ENCODE measurements around the gene KIF26B. TPM values are rescaled to one million over a fixed set of nuclear protein-coding genes. Genes with fewer than 3 reads are reported as not detected.

The KIF26B gene
- polyA plus RNA-seq, 1 donor (not counting 4 experiments of a cell fraction or from before 2014, with no cell fraction given) = 0.58 TPM

DNA sequence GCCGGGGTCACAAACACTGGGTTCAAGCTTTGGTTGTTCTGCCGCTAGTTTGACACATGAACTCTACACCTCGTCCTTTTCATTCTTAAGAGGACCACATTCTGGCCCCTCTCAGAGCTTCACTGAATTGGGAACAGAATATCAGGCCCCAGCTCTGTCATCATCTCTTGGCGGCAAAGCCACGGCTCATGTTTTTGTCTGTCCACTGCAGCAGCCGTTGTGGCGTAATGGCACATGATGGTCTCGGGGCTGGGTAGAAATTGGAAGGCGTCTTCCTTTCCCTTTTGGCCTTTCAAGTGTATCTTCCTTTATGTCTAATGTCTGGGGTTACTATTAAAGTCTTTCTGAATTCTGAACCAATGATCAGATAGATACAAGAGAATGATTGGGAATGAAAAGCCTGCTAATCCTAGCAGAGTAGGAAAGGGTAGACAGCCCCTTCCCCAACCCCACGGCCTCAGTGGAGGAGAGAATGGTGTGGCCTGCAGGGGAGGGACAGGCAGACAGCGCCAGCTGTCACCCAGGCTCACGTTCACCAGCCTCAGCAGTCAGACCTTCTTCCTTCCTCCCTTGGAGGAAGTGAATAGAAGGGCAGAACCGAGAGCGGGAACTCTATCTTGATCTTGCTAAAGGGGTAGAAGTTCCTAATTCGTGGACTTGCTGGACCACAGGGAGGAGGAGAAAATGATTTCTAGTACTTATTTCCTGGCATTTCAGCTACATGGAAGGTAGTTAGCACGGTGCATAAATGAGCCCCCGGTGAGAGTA is 498.1 kb downstream of the KIF26B start:
- H3K9me3 ChIP-seq (ENCODE audit: control insufficient read depth, low read depth, low read length) = peaks cover 3% of the 10 kb centered on the region

DNA sequence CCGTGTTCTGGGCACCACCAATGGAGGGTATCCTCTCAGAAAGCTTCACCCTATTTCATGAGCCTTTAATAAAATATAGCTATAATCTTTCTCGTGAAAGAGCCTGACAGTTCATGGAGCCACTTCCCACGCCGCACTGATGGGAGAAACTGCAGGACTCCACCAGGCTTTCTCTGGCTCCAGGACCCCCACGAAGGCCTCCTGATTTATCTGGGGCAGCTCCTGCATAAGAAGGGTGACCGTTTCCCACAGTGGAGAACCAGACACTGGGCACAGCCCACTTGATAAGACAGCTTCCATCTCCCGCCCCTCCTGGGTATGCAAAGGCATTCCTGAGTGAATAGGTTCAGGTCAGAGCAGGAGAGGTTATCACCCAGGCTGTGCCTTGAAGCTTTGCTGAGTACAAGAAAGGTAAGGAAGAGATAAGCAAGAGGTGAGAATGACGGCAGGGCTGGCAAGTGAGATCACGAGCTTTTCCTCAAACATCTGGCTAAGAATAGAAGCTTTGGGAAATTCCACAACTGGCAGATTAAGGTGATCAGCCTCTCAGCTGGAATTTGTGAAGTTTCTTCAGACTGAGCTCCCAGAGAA is 499.8 kb downstream of the KIF26B start:
- no peaks in the 10 kb centered on the region for H3K27me3 ChIP-seq (ENCODE audit: control insufficient read depth, extremely low read depth, insufficient read depth, low read length)

More for the DNA sequence above, 498.1 kb downstream of the KIF26B start:
- H3K4me1 ChIP-seq (ENCODE audit: control insufficient read depth, extremely low read depth, insufficient read depth, low read length) = no peaks in the 10 kb centered on the region
- FAIRE-seq (no peak), DNase-seq (ENCODE audit: low read depth, low spot score) (no peak)
- dilution Hi-C loops (cut with MboI; ENCODE audit: extremely low pct_ligation_motif_present, low sequenced_read_pairs) = no loop called here
- no peak overlapping the region for H2AFZ ChIP-seq (ENCODE audit: control insufficient read depth, low read length)
- no peak overlapping the region for H3K27ac ChIP-seq (ENCODE audit: control insufficient read depth, insufficient read depth, low read length)
- no peaks in the 10 kb centered on the region for H3K36me3 ChIP-seq (ENCODE audit: control insufficient read depth in 2 of 2, extremely low read depth in 1 of 2, insufficient read depth in 2 of 2, low read length in 2 of 2)
- H3K4me3 ChIP-seq (ENCODE audit: control insufficient read depth in 2 of 3, extremely low read depth in 1 of 3, insufficient read depth in 2 of 3, low read depth in 1 of 3, low read length in 3 of 3) = no peak overlapping the region
- no peak overlapping the region for H3K9ac ChIP-seq (ENCODE audit: control insufficient read depth, extremely low read depth, insufficient read depth, low read length)
- no peaks in the 10 kb centered on the region for H4K20me1 ChIP-seq (ENCODE audit: control insufficient read depth, extremely low read depth, insufficient read depth, low read length)
- H3K27me3 ChIP-seq (ENCODE audit: control insufficient read depth, extremely low read depth, insufficient read depth, low read length) = no peaks in the 10 kb centered on the region
- no peak for TF ChIP-seq EZH2 (IDR thresholded peaks at IDR 0.05; ENCODE audit: low read length)
- TF ChIP-seq, protein P1, sequence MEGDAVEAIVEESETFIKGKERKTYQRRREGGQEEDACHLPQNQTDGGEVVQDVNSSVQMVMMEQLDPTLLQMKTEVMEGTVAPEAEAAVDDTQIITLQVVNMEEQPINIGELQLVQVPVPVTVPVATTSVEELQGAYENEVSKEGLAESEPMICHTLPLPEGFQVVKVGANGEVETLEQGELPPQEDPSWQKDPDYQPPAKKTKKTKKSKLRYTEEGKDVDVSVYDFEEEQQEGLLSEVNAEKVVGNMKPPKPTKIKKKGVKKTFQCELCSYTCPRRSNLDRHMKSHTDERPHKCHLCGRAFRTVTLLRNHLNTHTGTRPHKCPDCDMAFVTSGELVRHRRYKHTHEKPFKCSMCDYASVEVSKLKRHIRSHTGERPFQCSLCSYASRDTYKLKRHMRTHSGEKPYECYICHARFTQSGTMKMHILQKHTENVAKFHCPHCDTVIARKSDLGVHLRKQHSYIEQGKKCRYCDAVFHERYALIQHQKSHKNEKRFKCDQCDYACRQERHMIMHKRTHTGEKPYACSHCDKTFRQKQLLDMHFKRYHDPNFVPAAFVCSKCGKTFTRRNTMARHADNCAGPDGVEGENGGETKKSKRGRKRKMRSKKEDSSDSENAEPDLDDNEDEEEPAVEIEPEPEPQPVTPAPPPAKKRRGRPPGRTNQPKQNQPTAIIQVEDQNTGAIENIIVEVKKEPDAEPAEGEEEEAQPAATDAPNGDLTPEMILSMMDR (optimal IDR thresholded peaks at IDR 0.05 in 1 of 3, IDR thresholded peaks at IDR 0.05 in 1 of 3, conservative IDR thresholded peaks at IDR 0.05 in 1 of 3; ENCODE audit: extremely low read depth in 1 of 3, insufficient read depth in 2 of 3, low read length in 3 of 3) = no peak
- no peak overlapping the region for H3K4me2 ChIP-seq (ENCODE audit: control insufficient read depth, extremely low read depth, insufficient read depth, low read depth, low read length)
- H3K9me1 ChIP-seq (ENCODE audit: control insufficient read depth, extremely low read depth, insufficient read depth, low read length) = no peaks in the 10 kb centered on the region
- H3K79me2 ChIP-seq (ENCODE audit: control insufficient read depth, insufficient read depth, low read length) = no peaks in the 10 kb centered on the region

More for the DNA sequence above, 499.8 kb downstream of the KIF26B start:
- no peak overlapping the region for H3K4me3 ChIP-seq (ENCODE audit: control insufficient read depth in 2 of 3, extremely low read depth in 1 of 3, insufficient read depth in 2 of 3, low read depth in 1 of 3, low read length in 3 of 3)
- H3K36me3 ChIP-seq (ENCODE audit: control insufficient read depth in 2 of 2, extremely low read depth in 1 of 2, insufficient read depth in 2 of 2, low read length in 2 of 2) = no peaks in the 10 kb centered on the region
- no peaks in the 10 kb centered on the region for H3K4me1 ChIP-seq (ENCODE audit: control insufficient read depth, extremely low read depth, insufficient read depth, low read length)
- FAIRE-seq (no peak), DNase-seq (ENCODE audit: low read depth, low spot score) (no peak)
- H4K20me1 ChIP-seq (ENCODE audit: control insufficient read depth, extremely low read depth, insufficient read depth, low read length) = no peaks in the 10 kb centered on the region
- H3K27ac ChIP-seq (ENCODE audit: control insufficient read depth, insufficient read depth, low read length) = no peak overlapping the region
- peaks cover 3% of the 10 kb centered on the region for H3K9me3 ChIP-seq (ENCODE audit: control insufficient read depth, low read depth, low read length)
- H3K9me1 ChIP-seq (ENCODE audit: control insufficient read depth, extremely low read depth, insufficient read depth, low read length) = no peaks in the 10 kb centered on the region
- dilution Hi-C loops (cut with MboI; ENCODE audit: extremely low pct_ligation_motif_present, low sequenced_read_pairs) = no loop called here
- H2AFZ ChIP-seq (ENCODE audit: control insufficient read depth, low read length) = no peak overlapping the region
- no peaks in the 10 kb centered on the region for H3K79me2 ChIP-seq (ENCODE audit: control insufficient read depth, insufficient read depth, low read length)
- TF ChIP-seq, protein P1 (optimal IDR thresholded peaks at IDR 0.05 in 1 of 3, IDR thresholded peaks at IDR 0.05 in 1 of 3, conservative IDR thresholded peaks at IDR 0.05 in 1 of 3; ENCODE audit: extremely low read depth in 1 of 3, insufficient read depth in 2 of 3, low read length in 3 of 3) = no peak
- no peak for TF ChIP-seq EZH2 (IDR thresholded peaks at IDR 0.05; ENCODE audit: low read length)
- no peak overlapping the region for H3K9ac ChIP-seq (ENCODE audit: control insufficient read depth, extremely low read depth, insufficient read depth, low read length)
- no peak overlapping the region for H3K4me2 ChIP-seq (ENCODE audit: control insufficient read depth, extremely low read depth, insufficient read depth, low read depth, low read length)
